Effector memory CD8-positive, alpha-beta T cell (primary cell): Measurements from ENCODE around the gene SFXN4.
"Not testable (repeated sequence)": the region's sequence is repeated elsewhere in the genome, so short reads cannot be mapped to it uniquely, and the experiment has no call there.

ENCODE experiments used
- ATAC-seq: fragments of 150-1000 bp; cut with Tn5 transposase; replicated peaks from 2 replicates; pipeline ENCODE4 v1.10.0; 2021; ENCODE audit warnings: mild to moderate bottlenecking, moderate library complexity
- DNase-seq, 3 experiments: peaks; one replicate each; pipeline ENCODE4 v3.0.0; 2021
- H3K27ac Mint-ChIP-seq, 2 donors: one replicate each; pipeline ENCODE4 v1.8.0; 2022; ENCODE audit warnings: mild to moderate bottlenecking in 2 of 2, mixed read lengths in 2 of 2, moderate library complexity in 2 of 2
- H3K27me3 Mint-ChIP-seq, 2 donors: one replicate each; pipeline ENCODE4 v1.8.0; 2022; ENCODE audit warnings: mixed read lengths in 2 of 2
- H3K36me3 Mint-ChIP-seq: one replicate; pipeline ENCODE4 v1.8.0; 2022; ENCODE audit warnings: mild to moderate bottlenecking, moderate library complexity, mixed read lengths; ENCODE audit not compliant: insufficient read depth
- H3K4me1 Mint-ChIP-seq, 2 donors: one replicate each; pipeline ENCODE4 v1.8.0; 2022; ENCODE audit warnings: low read depth in 2 of 2, mixed read lengths in 2 of 2
- H3K4me3 Mint-ChIP-seq, 2 donors: one replicate each; pipeline ENCODE4 v1.8.0; 2022; ENCODE audit warnings: mild to moderate bottlenecking in 2 of 2, mixed read lengths in 2 of 2, moderate library complexity in 2 of 2
- H3K9me3 Mint-ChIP-seq, 2 donors: one replicate each; pipeline ENCODE4 v1.8.0; 2022; ENCODE audit warnings: mixed read lengths in 2 of 2

SFXN4 gene

GRCh38 chr10:119149729-119150128 lies 15.8 kb downstream of the SFXN4 start:
- H3K27ac Mint-ChIP-seq: no peak overlapping the region
- no peak overlapping the region for H3K4me3 Mint-ChIP-seq
- no peaks in the 10 kb centered on the region for H3K27me3 Mint-ChIP-seq
- H3K9me3 Mint-ChIP-seq: no peaks in the 10 kb centered on the region
- no peak for ATAC-seq
- H3K4me1 Mint-ChIP-seq: peaks cover 0 to 1% of the 10 kb centered on the region in 2 donors
- H3K36me3 Mint-ChIP-seq: peaks cover 18% of the 10 kb centered on the region
- no peak for DNase-seq

- DNase-seq: no peak
- Mint-ChIP-seq H3K27ac (peak overlapping the region in 1 of 2 donors; percentile 49), H3K36me3 (peaks cover 18% of the 10 kb centered on the region)
These were observed 16.4 kb downstream of the SFXN4 start for GRCh38 chr10:119149157-119149556.

GRCh38 chr10:119143657-119144056 lies 21.9 kb downstream of the SFXN4 start:
- no peaks in the 10 kb centered on the region for H3K9me3 Mint-ChIP-seq
- no peaks in the 10 kb centered on the region for H3K27me3 Mint-ChIP-seq
- H3K4me3 Mint-ChIP-seq: no peak overlapping the region
- H3K4me1 Mint-ChIP-seq: peaks cover 0 to 4% of the 10 kb centered on the region in 2 donors
- H3K36me3 Mint-ChIP-seq: peaks cover 14% of the 10 kb centered on the region
- H3K27ac Mint-ChIP-seq: no peak overlapping the region
- DNase-seq: no peak
- ATAC-seq: no peak

More at GRCh38 chr10:119149157-119149556, 16.4 kb downstream of the SFXN4 start:
- Mint-ChIP-seq H3K4me3 (no peak overlapping the region), H3K9me3 (no peaks in the 10 kb centered on the region), H3K27me3 (no peaks in the 10 kb centered on the region), H3K4me1 (peaks cover 0 to 1% of the 10 kb centered on the region in 2 donors)
- no peak for ATAC-seq

GRCh38 chr10:119140603-119141245 lies 24.8 kb downstream of the SFXN4 start:
- H3K4me1 Mint-ChIP-seq: peaks cover 0 to 4% of the 10 kb centered on the region in 2 donors
- peaks cover 8% of the 10 kb centered on the region for H3K36me3 Mint-ChIP-seq
- ATAC-seq: no peak
- H3K27ac Mint-ChIP-seq: peak overlapping the region in 1 of 2 donors; percentile 55
- no peak overlapping the region for H3K4me3 Mint-ChIP-seq
- no peak for DNase-seq
- no peaks in the 10 kb centered on the region for H3K27me3 Mint-ChIP-seq
- H3K9me3 Mint-ChIP-seq: no peaks in the 10 kb centered on the region

GRCh38 chr10:119139464-119140067 lies 25.9 kb downstream of the SFXN4 start:
- Mint-ChIP-seq H3K36me3 (peaks cover 14% of the 10 kb centered on the region), H3K27ac (no peak overlapping the region), H3K27me3 (no peaks in the 10 kb centered on the region), H3K4me1 (peaks cover 4 to 7% of the 10 kb centered on the region in 2 donors), H3K9me3 (no peaks in the 10 kb centered on the region), H3K4me3 (no peak overlapping the region)
- DNase-seq: peak; percentile 21 to 47 (median 25)
- peak; percentile 70 for ATAC-seq

- Mint-ChIP-seq H3K27ac (peak overlapping the region in 1 of 2 donors; percentile 53), H3K36me3 (peaks cover 19% of the 10 kb centered on the region), H3K4me3 (no peak overlapping the region), H3K4me1 (peaks cover 4 to 7% of the 10 kb centered on the region in 2 donors), H3K9me3 (no peaks in the 10 kb centered on the region), H3K27me3 (no peaks in the 10 kb centered on the region)
- ATAC-seq (no peak), DNase-seq (no peak)
These were observed 26.9 kb downstream of the SFXN4 start for GRCh38 chr10:119138346-119139306.

- peaks cover 19% of the 10 kb centered on the region for H3K36me3 Mint-ChIP-seq
- not testable (repeated sequence) for H3K27ac Mint-ChIP-seq, ATAC-seq, H3K27me3 Mint-ChIP-seq, H3K4me3 Mint-ChIP-seq, H3K4me1 Mint-ChIP-seq, DNase-seq, H3K9me3 Mint-ChIP-seq
These were observed 27.6 kb downstream of the SFXN4 start for GRCh38 chr10:119137878-119138277.

GRCh38 chr10:119136084-119136483 lies 29.4 kb downstream of the SFXN4 start:
- Mint-ChIP-seq H3K27me3 (no peaks in the 10 kb centered on the region), H3K4me3 (no peak overlapping the region), H3K27ac (no peak overlapping the region), H3K4me1 (peaks cover 16 to 20% of the 10 kb centered on the region in 2 donors), H3K9me3 (no peaks in the 10 kb centered on the region), H3K36me3 (peaks cover 23% of the 10 kb centered on the region)
- no peak for DNase-seq
- ATAC-seq: no peak

- Mint-ChIP-seq H3K4me1 (peaks cover 21 to 26% of the 10 kb centered on the region in 2 donors), H3K27me3 (no peaks in the 10 kb centered on the region), H3K27ac (peak overlapping the region in 1 of 2 donors; percentile 68), H3K4me3 (no peak overlapping the region), H3K36me3 (peaks cover 26% of the 10 kb centered on the region), H3K9me3 (no peaks in the 10 kb centered on the region)
- DNase-seq: no peak
- no peak for ATAC-seq
These were observed 30.0 kb downstream of the SFXN4 start for GRCh38 chr10:119135513-119135881.

GRCh38 chr10:119133949-119134348 lies 31.6 kb downstream of the SFXN4 start:
- Mint-ChIP-seq H3K4me1 (peaks cover 24 to 25% of the 10 kb centered on the region in 2 donors), H3K36me3 (peaks cover 34% of the 10 kb centered on the region), H3K4me3 (no peak overlapping the region), H3K27ac (peak overlapping the region in 1 of 2 donors; percentile 68), H3K27me3 (no peaks in the 10 kb centered on the region), H3K9me3 (no peaks in the 10 kb centered on the region)
- no peak for DNase-seq
- no peak for ATAC-seq

GRCh38 chr10:119132521-119133345 lies 32.8 kb downstream of the SFXN4 start:
- Mint-ChIP-seq H3K27me3 (no peaks in the 10 kb centered on the region), H3K27ac (peak overlapping the region; percentile 95 to 97), H3K36me3 (peaks cover 39% of the 10 kb centered on the region), H3K4me1 (peaks cover 24 to 25% of the 10 kb centered on the region in 2 donors), H3K4me3 (peak overlapping the region; percentile 86 to 87), H3K9me3 (no peaks in the 10 kb centered on the region)
- ATAC-seq (no peak), DNase-seq (no peak)

GRCh38 chr10:119131512-119132240 lies 33.8 kb downstream of the SFXN4 start:
- DNase-seq (peak; percentile 12 to 33 (median 15)), ATAC-seq (peak; percentile 87)
- Mint-ChIP-seq H3K4me3 (peak overlapping the region; percentile 86 to 87), H3K36me3 (peaks cover 39% of the 10 kb centered on the region), H3K27ac (peak overlapping the region; percentile 95 to 97), H3K27me3 (no peaks in the 10 kb centered on the region), H3K9me3 (no peaks in the 10 kb centered on the region), H3K4me1 (peaks cover 24 to 25% of the 10 kb centered on the region in 2 donors)
